HPDE6-E6E7 (cell line): Measurements from ENCODE around the gene RBBP4.

Experiments
- DNase-seq: peaks from one replicate; pipeline ENCODE4 v3.0.0; 2011; ENCODE audit warnings: missing footprints; ENCODE audit errors: extremely low spot score

Gene RBBP4

DNA sequence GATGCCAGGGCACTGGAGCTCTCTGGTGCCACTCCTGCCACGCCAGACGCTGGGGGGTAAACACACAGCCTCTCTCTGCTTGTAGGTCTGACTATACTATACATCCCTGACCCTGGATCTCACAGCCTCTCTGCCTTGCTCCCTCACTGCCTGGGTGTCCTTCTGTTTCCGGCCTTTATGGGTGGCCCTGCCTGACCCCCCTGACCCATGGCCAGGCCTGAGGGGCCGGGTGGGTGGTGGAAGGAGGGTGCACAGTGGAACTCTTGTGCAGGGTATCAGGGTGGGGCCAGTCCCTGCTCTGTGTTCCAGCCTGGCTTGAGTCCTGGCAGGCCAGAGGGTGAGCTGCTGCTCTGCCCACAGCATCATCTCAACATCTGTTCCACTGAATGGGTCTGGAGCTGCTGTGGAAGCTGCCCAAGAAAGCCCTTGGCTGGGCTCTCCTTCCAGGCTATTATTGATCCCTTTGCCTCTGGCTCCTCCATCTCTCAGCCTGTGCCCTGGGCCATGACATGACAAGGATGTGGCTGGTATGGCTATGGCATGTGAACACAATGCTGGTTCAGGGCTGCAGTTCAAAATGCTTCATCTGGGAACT is 68.8 kb downstream of the RBBP4 start:
- no peak for DNase-seq

DNA sequence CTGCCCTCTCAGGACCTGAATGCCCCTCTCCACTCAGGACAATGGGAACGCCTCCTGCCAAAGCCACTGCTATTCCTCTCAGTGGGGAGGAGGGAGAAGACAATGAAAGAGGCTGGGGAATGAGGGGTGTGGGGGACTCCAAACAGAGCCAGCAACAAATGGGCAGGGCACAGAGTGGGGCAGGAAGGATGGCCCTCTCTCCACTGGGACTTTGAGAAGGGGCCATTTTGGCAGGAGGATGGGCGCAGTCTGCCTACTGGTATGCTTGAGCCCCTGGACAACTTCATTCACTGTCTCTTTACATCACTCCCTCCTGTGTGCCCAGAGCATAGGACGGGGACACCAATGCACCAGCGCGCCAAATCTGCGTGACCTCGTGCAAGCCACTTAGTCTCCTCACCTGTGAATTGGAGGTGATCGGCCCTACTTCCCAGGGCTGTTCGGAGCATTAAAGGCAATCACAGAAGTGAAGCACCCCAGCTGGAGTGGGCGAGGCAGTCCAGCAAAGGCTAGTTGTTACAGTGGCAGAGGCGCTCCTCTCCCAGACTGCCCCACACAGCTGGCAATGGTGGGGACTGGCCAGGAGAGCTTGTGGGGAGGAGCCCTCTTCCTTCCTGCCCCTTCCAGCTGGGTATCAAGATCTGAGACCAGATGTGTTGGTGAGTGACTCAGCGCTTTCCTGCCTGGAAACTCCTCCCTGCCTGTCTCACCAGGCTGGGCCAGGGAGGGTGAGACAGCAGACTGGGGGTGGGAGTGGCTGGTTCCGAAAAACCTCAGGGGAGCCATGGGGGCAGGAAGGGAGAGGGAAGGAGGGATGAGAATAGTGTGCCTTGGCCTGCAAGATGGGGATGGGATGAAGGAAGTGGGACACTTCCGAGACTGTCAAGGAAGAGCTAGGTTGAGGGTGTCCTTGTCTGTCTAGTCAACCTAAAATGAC is 73.9 kb downstream of the RBBP4 start:
- DNase-seq = peak; percentile 87

DNA sequence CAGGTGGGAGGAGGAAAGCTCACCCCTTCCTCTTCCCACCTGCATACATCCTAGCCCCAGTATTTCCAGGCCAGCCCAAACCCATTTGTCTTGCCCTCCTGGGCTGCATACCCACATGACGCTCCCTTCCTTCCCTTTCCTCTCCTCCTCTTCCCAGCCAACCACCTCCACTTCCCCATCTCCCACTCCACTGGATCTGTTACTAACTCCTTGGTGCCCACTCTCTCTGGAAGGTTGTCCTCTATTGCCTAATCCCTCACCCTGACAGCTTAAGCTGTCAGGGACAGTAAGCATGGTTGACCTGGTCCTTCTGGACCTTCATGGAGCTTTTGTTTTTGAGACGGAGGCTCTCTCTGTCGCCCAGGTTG is 74.6 kb downstream of the RBBP4 start:
- DNase-seq = no peak

DNA sequence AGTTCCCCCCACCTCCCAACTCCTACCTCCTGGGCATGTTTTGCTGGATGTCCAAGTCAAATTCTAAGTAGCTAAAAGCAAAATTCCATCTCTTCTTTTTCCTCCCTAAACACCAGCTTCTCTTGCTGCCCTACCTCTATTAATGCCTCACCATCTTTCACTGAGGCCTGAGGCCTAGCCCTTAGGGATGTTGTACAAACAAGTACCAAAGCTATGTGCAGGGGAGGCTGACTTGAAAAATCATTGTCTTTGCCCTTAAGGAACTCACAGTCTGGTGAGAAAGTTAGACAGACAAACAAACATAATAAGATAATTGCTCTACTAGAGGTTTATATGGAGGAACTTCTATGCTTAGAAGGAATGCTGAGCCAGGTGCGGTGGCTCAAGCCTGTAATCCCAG is 76.9 kb downstream of the RBBP4 start:
- no peak for DNase-seq

DNA sequence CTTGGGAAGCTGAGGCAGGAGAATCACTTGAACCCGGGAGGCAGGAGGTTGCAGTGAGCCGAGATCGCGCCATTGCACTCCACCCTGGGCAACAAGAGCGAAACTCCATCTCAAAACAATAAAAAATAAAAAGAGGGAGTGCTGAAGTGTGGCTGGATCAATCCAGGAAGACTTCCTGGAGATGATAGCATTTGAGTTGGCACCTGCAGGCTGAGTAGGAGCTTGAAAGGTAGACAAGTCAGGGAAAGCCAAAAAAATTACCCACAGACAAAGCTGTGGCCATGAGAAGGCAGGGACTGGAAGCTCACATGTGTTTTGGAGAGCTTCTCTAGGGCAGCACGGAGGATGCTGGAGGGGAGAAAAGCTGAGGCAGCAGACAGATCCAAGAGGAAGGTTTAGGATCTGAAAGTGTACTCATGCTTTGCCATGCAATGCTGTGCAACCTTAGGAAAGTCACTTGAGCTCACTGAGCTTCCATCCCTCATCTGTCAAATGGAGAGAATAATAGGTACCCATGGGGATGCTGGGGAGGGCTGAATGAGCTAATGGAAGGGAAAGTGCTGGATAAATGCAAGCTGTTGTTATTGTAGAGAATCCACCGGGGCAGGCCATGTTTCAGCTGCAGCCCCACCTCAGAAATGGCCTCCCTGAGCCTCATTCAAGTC is 77.5 kb downstream of the RBBP4 start:
- no peak for DNase-seq

DNA sequence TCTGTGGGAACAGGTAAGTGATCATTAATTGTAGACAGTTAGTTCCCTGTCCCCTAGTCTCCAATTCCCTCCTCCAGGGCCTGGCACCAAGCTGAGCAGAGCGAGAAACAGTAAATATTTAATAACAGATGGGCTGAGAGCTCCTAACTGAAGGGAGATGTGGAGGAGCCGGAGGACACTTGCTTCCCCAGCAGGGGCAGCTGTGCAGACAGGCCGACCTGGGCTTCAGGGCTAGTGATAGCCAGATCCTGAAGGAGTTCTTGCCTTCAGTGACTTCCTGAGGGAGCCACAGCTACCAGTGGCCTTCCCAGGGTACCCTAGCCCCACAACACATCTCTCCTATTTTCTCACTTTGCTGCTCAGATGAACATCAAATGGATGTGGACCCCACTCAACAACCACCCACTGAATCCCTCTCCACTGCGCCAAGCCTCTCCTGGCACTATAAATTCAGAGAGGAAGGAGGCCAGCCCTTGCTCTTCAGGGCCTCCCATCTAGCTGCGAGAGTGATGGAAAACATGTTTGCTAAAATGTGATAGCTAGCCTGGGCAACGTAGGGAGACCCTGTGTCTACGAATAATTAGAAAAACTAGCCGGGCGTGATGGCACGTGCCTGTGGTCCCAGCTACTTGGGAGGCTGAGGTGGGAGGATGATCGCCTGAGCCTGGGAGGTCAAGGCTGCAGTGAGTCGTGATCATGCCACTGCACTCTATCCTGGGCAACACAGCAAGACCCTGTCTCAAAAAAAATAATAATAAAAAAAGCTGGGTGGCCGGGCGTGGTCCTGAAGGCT is 78.4 kb downstream of the RBBP4 start:
- no peak for DNase-seq

DNA sequence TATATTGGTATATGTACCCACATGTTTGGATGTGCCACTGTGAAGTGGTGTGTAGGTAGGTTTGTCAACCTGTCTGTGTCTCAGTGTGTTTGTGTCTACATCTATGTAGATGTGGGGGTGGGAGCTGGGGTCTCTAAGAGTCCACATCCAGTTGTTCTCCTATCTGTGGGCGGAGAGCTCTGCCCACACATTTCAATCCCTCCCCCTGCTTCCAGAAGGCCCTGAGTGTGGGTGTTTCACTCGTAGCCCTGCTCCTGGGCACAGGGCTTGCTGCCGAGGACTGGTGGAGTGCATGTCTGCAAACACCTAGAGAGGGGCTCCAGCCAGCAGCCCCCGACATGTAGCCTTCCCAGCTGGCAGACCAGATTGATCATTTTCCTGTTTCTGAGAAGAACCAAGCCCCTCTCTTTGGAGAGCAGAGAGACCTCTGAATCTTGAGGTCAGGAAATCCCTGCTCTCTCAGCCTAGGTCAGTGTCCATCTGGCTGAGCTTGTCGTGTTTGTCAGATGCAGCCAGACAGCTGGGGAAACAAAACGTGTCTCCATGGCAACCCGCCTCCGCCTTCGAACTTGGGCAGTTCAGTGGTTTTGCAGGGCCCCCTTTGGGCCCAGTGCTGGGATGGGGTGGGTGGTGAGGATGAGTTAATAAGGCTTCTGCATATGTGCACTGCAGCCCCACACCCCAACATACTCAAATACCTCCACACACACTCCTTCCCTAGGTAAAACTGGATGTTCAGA is 82.7 kb downstream of the RBBP4 start:
- DNase-seq = no peak
